Measurements from ENCODE around the gene CXXC5. TPM values are rescaled to one million over a fixed set of nuclear protein-coding genes. Genes with fewer than 3 reads are reported as not detected.

CXXC5 gene
- total and polyA plus RNA-seq, 9 of the 15 experiments (the other 6 are each of a cell fraction or from before 2014, with no cell fraction given) = 1.9 to 123 (median 45.8) TPM

GRCh38 chr5:139637438-139638089 lies 10.6 kb upstream of the CXXC5 start (continued):
- peak; percentile 60 for TF ChIP-seq TBP (optimal IDR thresholded peaks at IDR 0.05; ENCODE audit: low read depth, low read length)
- no peak for TF ChIP-seq GTF2B (IDR thresholded peaks at IDR 0.05; ENCODE audit: extremely low read depth, insufficient read length)
- TF ChIP-seq ZNF740 (CRISPR knock-in tag; IDR thresholded peaks at IDR 0.05) = peak; percentile 86
- TF ChIP-seq ZNF740 (tag; IDR thresholded peaks at IDR 0.05) = peak in 1 of 2 experiments; percentile 94; a peak in 2 of 4 replicates
- no peak for TF ChIP-seq CBFB (CRISPR knock-in tag; IDR thresholded peaks at IDR 0.05)
- TF ChIP-seq NBN (IDR thresholded peaks at IDR 0.05; ENCODE audit: low read depth) = peak; percentile 81; the same call in 1 of the 2 replicates
- no peak for TF ChIP-seq ZNF174 (CRISPR knock-in tag; IDR thresholded peaks at IDR 0.05)
- TF ChIP-seq SMARCC2 (IDR thresholded peaks at IDR 0.05; ENCODE audit: low read depth) = peak; percentile 68; the same call in 1 of the 2 replicates
- TF ChIP-seq ZNF197 (CRISPR knock-in tag; IDR thresholded peaks at IDR 0.05; ENCODE audit: low read depth) = no peak
- TF ChIP-seq DMBX1 (CRISPR knock-in tag; IDR thresholded peaks at IDR 0.05; ENCODE audit: borderline replicate concordance) = 0 out of 2 replicates have a peak, but pooled peaks have one; percentile 8
- TF ChIP-seq HES1 (IDR thresholded peaks at IDR 0.05; ENCODE audit: low read depth) = no peak
- TF ChIP-seq BCOR (IDR thresholded peaks at IDR 0.05) = peak; percentile 74
- peak; percentile 82 for TF ChIP-seq MYNN (IDR thresholded peaks at IDR 0.05)
- no peak for TF ChIP-seq MYNN (CRISPR knock-in tag; IDR thresholded peaks at IDR 0.05)
- no peak for TF ChIP-seq ASH1L (IDR thresholded peaks at IDR 0.05; ENCODE audit: borderline replicate concordance, low read depth, partially characterized antibody)
- peak; percentile 97 for TF ChIP-seq KLF16 (IDR thresholded peaks at IDR 0.05)
- no peak for TF ChIP-seq THRA (IDR thresholded peaks at IDR 0.05)
- peak; percentile 79 for TF ChIP-seq SAFB (IDR thresholded peaks at IDR 0.05; ENCODE audit: borderline replicate concordance, low read depth, low read length)
- peak; percentile 82; the same call in 1 of the 2 replicates for TF ChIP-seq PATZ1 (CRISPR knock-in tag; IDR thresholded peaks at IDR 0.05; ENCODE audit: borderline replicate concordance)
- TF ChIP-seq POU5F1 (IDR thresholded peaks at IDR 0.05; ENCODE audit: borderline replicate concordance, low read depth, low read length, partially characterized antibody) = no peak
- peak; percentile 14; the same call in 1 of the 2 replicates for TF ChIP-seq ZBED1 (IDR thresholded peaks at IDR 0.05)
- TF ChIP-seq CBX3 (IDR thresholded peaks at IDR 0.05; ENCODE audit: borderline replicate concordance in 1 of 2, low read length in 2 of 2) = no peak; a peak in 1 of 3 replicates
- TF ChIP-seq MXI1 (IDR thresholded peaks at IDR 0.05; ENCODE audit: low read depth, low read length) = 0 out of 2 replicates have a peak, but pooled peaks have one; percentile 19

All from K562 (cell line).